ENCODE data around the gene ANKRD24.
"Not testable (repeated sequence)": the region's sequence is repeated elsewhere in the genome, so short reads cannot be mapped to it uniquely, and the experiment has no call there.

The ANKRD24 gene

DNA sequence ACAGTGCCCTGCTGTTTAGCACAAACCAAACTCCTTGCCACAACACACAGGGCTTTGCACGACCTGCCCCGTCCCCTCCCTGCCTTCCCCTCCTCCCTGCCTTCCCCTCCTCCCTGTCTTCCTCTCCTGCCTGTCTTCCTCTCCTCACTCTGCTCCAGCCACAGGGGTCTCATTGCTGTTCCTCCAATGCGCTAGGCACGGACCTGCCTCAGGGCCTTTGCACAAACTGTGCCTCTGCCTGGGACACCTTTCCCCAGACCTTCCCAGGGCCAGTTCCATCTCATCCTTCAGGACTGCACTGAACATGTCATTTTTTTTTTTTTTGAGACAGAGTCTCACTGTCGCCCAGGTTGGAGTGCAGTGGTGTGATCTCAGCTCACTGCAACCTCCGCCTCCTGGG lies 30.9 kb upstream of the ANKRD24 start:
- no peak for TF ChIP-seq CTCF (IDR thresholded peaks at IDR 0.05)
- no peaks in the 10 kb centered on the region for H3K79me2 ChIP-seq
- no peak overlapping the region for H3K4me3 ChIP-seq (ENCODE audit: low read depth, low read length)
- no peaks in the 10 kb centered on the region for H3K4me1 ChIP-seq
- H3K9me3 ChIP-seq (ENCODE audit: control insufficient read depth, low read length): no peaks in the 10 kb centered on the region
- no peak overlapping the region for H2AFZ ChIP-seq
- H3K36me3 ChIP-seq (ENCODE audit: control insufficient read depth, insufficient read depth, low read length): no peaks in the 10 kb centered on the region
- H3K27ac ChIP-seq: no peak overlapping the region
- no peaks in the 10 kb centered on the region for H3K27me3 ChIP-seq (ENCODE audit: control insufficient read depth, insufficient read depth, low read length)
- no peak overlapping the region for H3K9ac ChIP-seq
- no peak overlapping the region for H3K4me2 ChIP-seq (ENCODE audit: low read length)

- Histone ChIP-seq H3K4me3 (ENCODE audit: low read depth, low read length) (no peak overlapping the region), H3K4me2 (ENCODE audit: low read length) (no peak overlapping the region), H3K27ac (no peak overlapping the region), H3K36me3 (ENCODE audit: control insufficient read depth, insufficient read depth, low read length) (no peaks in the 10 kb centered on the region), H3K9me3 (ENCODE audit: control insufficient read depth, low read length) (no peaks in the 10 kb centered on the region), H3K9ac (no peak overlapping the region), H3K4me1 (no peaks in the 10 kb centered on the region), H3K27me3 (ENCODE audit: control insufficient read depth, insufficient read depth, low read length) (no peaks in the 10 kb centered on the region), H3K79me2 (no peaks in the 10 kb centered on the region), H2AFZ (no peak overlapping the region)
- TF ChIP-seq CTCF (IDR thresholded peaks at IDR 0.05): no peak
These were observed 30.1 kb upstream of the ANKRD24 start for GRCh38 chr19:4152241-4152998.

- no peak overlapping the region for H3K27ac ChIP-seq
- TF ChIP-seq CTCF (IDR thresholded peaks at IDR 0.05): no peak
- no peak overlapping the region for H3K4me3 ChIP-seq (ENCODE audit: low read depth, low read length)
- no peak overlapping the region for H3K4me2 ChIP-seq (ENCODE audit: low read length)
- no peaks in the 10 kb centered on the region for H3K36me3 ChIP-seq (ENCODE audit: control insufficient read depth, insufficient read depth, low read length)
- no peaks in the 10 kb centered on the region for H3K79me2 ChIP-seq
- no peaks in the 10 kb centered on the region for H3K4me1 ChIP-seq
- no peak overlapping the region for H3K9ac ChIP-seq
- no peaks in the 10 kb centered on the region for H3K27me3 ChIP-seq (ENCODE audit: control insufficient read depth, insufficient read depth, low read length)
- no peaks in the 10 kb centered on the region for H3K9me3 ChIP-seq (ENCODE audit: control insufficient read depth, low read length)
- H2AFZ ChIP-seq: no peak overlapping the region
These were observed 27.7 kb upstream of the ANKRD24 start for GRCh38 chr19:4154571-4155312.

DNA sequence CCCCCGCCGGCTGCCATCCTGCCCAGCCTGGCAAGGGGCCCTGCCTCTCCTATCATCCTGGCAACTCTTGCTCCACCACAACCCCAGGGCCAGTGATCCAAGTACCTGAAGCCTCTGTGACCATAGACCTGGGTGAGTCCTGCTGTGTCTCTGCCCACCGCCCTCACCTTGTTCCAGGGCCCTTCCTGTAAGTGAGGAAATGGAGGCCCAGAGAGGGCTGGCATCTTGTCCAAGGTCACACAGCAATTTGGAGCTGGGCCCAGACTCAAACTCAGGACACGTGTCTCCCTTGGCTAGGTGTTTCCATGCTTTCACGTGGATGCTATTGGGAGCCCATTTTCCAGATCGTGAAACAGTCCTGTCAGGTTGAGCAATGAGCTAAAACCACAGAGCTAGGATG lies 25.3 kb upstream of the ANKRD24 start:
- no peaks in the 10 kb centered on the region for H3K4me1 ChIP-seq
- H3K79me2 ChIP-seq: no peaks in the 10 kb centered on the region
- no peak overlapping the region for H3K4me3 ChIP-seq (ENCODE audit: low read depth, low read length)
- H3K27ac ChIP-seq: no peak overlapping the region
- TF ChIP-seq CTCF (IDR thresholded peaks at IDR 0.05): no peak
- no peak overlapping the region for H3K4me2 ChIP-seq (ENCODE audit: low read length)
- no peaks in the 10 kb centered on the region for H3K36me3 ChIP-seq (ENCODE audit: control insufficient read depth, insufficient read depth, low read length)
- H2AFZ ChIP-seq: no peak overlapping the region
- peaks cover 4% of the 10 kb centered on the region for H3K27me3 ChIP-seq (ENCODE audit: control insufficient read depth, insufficient read depth, low read length)
- no peak overlapping the region for H3K9ac ChIP-seq
- H3K9me3 ChIP-seq (ENCODE audit: control insufficient read depth, low read length): no peaks in the 10 kb centered on the region

- H3K9ac ChIP-seq; H3K79me2 ChIP-seq; H3K36me3 ChIP-seq (ENCODE audit: control insufficient read depth, insufficient read depth, low read length); H2AFZ ChIP-seq; H3K4me3 ChIP-seq (ENCODE audit: low read depth, low read length); H3K27ac ChIP-seq; H3K27me3 ChIP-seq (ENCODE audit: control insufficient read depth, insufficient read depth, low read length); H3K4me1 ChIP-seq; H3K4me2 ChIP-seq (ENCODE audit: low read length); H3K9me3 ChIP-seq (ENCODE audit: control insufficient read depth, low read length): not testable (repeated sequence)
These were observed 24.5 kb upstream of the ANKRD24 start for GRCh38 chr19:4157971-4158370.
